MCF 10A (cell line): ENCODE results near the gene LRG1. TPM values are rescaled to one million over a fixed set of nuclear protein-coding genes. Genes with fewer than 3 reads are reported as not detected.

Experiments used
- Bru-seq: library from RNA; stranded (reverse); fragments of 400-500 nt; gene quantifications from one replicate; lab custom pipeline; 2021; lab: Mats Ljungman, UMichigan
- BruChase-seq, 2 experiments: library from RNA; stranded (reverse); fragments of 400-500 nt; gene quantifications; one replicate each; lab custom pipeline; 2021; lab: Mats Ljungman, UMichigan
- BruUV-seq: library from RNA; stranded (reverse); fragments of 400-500 nt; replicated peaks from 2 replicates; lab custom pipeline; 2021; lab: Mats Ljungman, UMichigan
- CTCF ChIA-PET: fragments of 300-600 bp; sonication (Branson Sonifier 250); formaldehyde crosslinking; extraction: SDS; loops from one replicate; lab custom pipeline; 2021; ENCODE audit warnings: antibody characterized with exemption, inconsistent platforms; lab: Yijun Ruan, JAX
- POLR2A ChIA-PET: fragments of 300-600, 350-650 bp; sonication (Branson Sonifier 250); formaldehyde crosslinking; extraction: SDS; loops from one replicate; lab custom pipeline; 2020; ENCODE audit warnings: antibody characterized with exemption, inconsistent platforms; lab: Yijun Ruan, JAX
- DNase-seq: peaks from one replicate; pipeline ENCODE4 v3.0.0-alpha.2; 2018; ENCODE audit not compliant: unreplicated experiment
- H3K27ac Mint-ChIP-seq: one replicate; pipeline ENCODE4 v1.8.0; 2022; ENCODE audit warnings: mild to moderate bottlenecking, low read depth, mixed read lengths; ENCODE audit not compliant: unreplicated experiment
- H3K27me3 Mint-ChIP-seq: one replicate; pipeline ENCODE4 v1.8.0; 2022; ENCODE audit warnings: mixed read lengths; ENCODE audit not compliant: insufficient read depth, unreplicated experiment
- H3K36me3 Mint-ChIP-seq: one replicate; pipeline ENCODE4 v1.8.0; 2022; ENCODE audit warnings: mild to moderate bottlenecking, moderate library complexity, mixed read lengths; ENCODE audit not compliant: insufficient read depth, unreplicated experiment
- H3K4me1 Mint-ChIP-seq: one replicate; pipeline ENCODE4 v1.8.0; 2022; ENCODE audit warnings: mixed read lengths; ENCODE audit not compliant: insufficient read depth, unreplicated experiment
- H3K4me3 Mint-ChIP-seq: one replicate; pipeline ENCODE4 v1.8.0; 2022; ENCODE audit warnings: mild to moderate bottlenecking, moderate library complexity, mixed read lengths; ENCODE audit not compliant: unreplicated experiment
- H3K9me3 Mint-ChIP-seq: one replicate; pipeline ENCODE4 v1.8.0; 2022; ENCODE audit warnings: mixed read lengths; ENCODE audit not compliant: unreplicated experiment
- intact Hi-C: fragments of 100-400 bp; cut with micrococcal nuclease; formaldehyde crosslinking; loops from 2 replicates; pipeline ENCODE4 v1.14.1; 2022
- long read RNA-seq: library from polyadenylated mRNA; stranded (forward); transcript quantifications from one replicate; pipeline ENCODE4 v2.0.0, GENCODE V29; 2022
- total RNA-seq: library from RNA; stranded (reverse); gene quantifications from 2 replicates; pipeline ENCODE4 v1.2.3, GENCODE V29; 2022
- TF ChIP-seq, protein P1 (sequence below): fragments of 200-600 bp; IDR thresholded peaks from one replicate; pipeline ENCODE4 v1.8.0; 2022; ENCODE audit warnings: antibody characterized with exemption, mild to moderate bottlenecking; ENCODE audit not compliant: unreplicated experiment

Gene LRG1, protein sequence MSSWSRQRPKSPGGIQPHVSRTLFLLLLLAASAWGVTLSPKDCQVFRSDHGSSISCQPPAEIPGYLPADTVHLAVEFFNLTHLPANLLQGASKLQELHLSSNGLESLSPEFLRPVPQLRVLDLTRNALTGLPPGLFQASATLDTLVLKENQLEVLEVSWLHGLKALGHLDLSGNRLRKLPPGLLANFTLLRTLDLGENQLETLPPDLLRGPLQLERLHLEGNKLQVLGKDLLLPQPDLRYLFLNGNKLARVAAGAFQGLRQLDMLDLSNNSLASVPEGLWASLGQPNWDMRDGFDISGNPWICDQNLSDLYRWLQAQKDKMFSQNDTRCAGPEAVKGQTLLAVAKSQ
- total RNA-seq: 0.33 and 0.56 TPM in 2 replicates
- Bru-seq, nascent RNA: percentile 24 among the genes with signal in this experiment
- percentile 37 among the genes with signal in this experiment for BruChase-seq, experiment 1, labeled RNA remaining after a 6-hour chase
- percentile 28 among the genes with signal in this experiment for BruChase-seq, experiment 2, labeled RNA remaining after a 2-hour chase
- long read RNA-seq: 0 reads

DNA sequence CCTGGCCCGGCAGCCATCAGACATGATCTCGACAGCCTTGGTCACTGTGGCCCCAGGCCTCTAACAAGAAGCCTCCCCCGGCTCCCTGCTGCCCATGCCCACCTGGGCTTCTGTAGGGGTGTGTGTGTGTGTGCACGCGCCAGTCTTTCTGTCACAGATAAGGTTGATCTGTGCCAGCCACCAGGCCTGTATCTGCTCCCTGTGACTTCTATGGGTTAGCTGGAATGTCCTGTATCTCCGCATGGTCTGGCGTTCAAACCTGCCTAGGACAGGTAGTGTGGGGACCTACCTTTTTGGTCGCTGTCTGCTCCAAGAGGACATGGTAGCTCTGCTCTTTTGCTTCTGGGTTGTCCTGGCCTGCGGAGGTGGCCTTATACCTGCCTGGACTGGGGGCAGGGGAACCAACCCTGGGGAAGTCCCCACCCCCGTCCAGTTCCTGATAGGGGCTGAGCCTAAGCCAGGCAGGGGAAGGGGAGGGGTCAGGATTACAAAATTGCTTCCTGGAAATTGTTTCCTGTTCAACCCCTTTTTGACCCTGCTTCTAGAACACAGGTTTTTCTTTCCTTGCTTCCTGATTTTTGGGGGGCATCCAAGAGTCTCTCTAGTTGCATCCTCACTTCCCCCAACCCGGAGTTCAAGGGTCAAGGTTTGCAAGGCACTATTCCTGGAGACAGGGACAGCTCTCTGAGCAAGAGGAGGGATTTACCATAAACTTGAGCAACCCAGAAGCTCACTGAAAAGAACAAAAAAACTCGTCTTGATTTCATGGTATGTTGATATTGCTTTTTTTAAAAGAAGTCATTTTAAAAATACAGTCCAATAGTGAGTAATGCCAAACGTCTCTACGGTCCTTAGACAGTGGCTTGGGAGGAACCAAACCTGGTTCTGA lies at the start of gene LRG1:
Gene LRG1 (minus strand): TSS at position 344 of the 889 bp plus-strand sequence. CDS start 23 bp downstream, at position 321.
- H3K4me1 Mint-ChIP-seq: no peaks in the 10 kb centered on the region
- H3K4me3 Mint-ChIP-seq: no peak within 1 kb of the TSS
- TF ChIP-seq, protein P1, sequence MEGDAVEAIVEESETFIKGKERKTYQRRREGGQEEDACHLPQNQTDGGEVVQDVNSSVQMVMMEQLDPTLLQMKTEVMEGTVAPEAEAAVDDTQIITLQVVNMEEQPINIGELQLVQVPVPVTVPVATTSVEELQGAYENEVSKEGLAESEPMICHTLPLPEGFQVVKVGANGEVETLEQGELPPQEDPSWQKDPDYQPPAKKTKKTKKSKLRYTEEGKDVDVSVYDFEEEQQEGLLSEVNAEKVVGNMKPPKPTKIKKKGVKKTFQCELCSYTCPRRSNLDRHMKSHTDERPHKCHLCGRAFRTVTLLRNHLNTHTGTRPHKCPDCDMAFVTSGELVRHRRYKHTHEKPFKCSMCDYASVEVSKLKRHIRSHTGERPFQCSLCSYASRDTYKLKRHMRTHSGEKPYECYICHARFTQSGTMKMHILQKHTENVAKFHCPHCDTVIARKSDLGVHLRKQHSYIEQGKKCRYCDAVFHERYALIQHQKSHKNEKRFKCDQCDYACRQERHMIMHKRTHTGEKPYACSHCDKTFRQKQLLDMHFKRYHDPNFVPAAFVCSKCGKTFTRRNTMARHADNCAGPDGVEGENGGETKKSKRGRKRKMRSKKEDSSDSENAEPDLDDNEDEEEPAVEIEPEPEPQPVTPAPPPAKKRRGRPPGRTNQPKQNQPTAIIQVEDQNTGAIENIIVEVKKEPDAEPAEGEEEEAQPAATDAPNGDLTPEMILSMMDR: no peak
- H3K27ac Mint-ChIP-seq: no peak within 1 kb of the TSS
- POLR2A ChIA-PET: interaction anchor here (0.8 to 0.9 kb wide), 2 partner anchors 11 to 23 kb away, joined by 3 to 6 read pairs; no protein-coding TSS in a partner anchor
- H3K9me3 Mint-ChIP-seq: no peaks in the 10 kb centered on the region
- intact Hi-C loops: no loop called here
- peak; percentile 69 for DNase-seq
- H3K36me3 Mint-ChIP-seq: peaks cover 6% of the 10 kb centered on the region
- no peaks in the 10 kb centered on the region for H3K27me3 Mint-ChIP-seq
- CTCF ChIA-PET: interaction anchor here (0.7 to 3.4 kb wide), 3 partner anchors 16 to 94 kb away, joined by 4 to 21 read pairs (median 5); no protein-coding TSS in a partner anchor
- BruUV-seq: no TSS peak

GRCh38 chr19:4588291-4588761 lies 48.5 kb upstream of the LRG1 start:
- H3K9me3 Mint-ChIP-seq: no peaks in the 10 kb centered on the region
- no peaks in the 10 kb centered on the region for H3K4me1 Mint-ChIP-seq
- no peak for DNase-seq
- TF ChIP-seq, protein P1: no peak
- no peak overlapping the region for H3K27ac Mint-ChIP-seq
- H3K36me3 Mint-ChIP-seq: no peaks in the 10 kb centered on the region
- H3K27me3 Mint-ChIP-seq: no peaks in the 10 kb centered on the region
- ChIA-PET POLR2A (no interaction called here), CTCF (interaction anchor here (0.7 to 2.5 kb wide), 3 partner anchors 46 to 264 kb away, joined by 3 to 7 read pairs (median 4); no protein-coding TSS in a partner anchor)
- BruUV-seq: no TSS peak
- intact Hi-C loops: no loop called here
- H3K4me3 Mint-ChIP-seq: no peak overlapping the region

DNA sequence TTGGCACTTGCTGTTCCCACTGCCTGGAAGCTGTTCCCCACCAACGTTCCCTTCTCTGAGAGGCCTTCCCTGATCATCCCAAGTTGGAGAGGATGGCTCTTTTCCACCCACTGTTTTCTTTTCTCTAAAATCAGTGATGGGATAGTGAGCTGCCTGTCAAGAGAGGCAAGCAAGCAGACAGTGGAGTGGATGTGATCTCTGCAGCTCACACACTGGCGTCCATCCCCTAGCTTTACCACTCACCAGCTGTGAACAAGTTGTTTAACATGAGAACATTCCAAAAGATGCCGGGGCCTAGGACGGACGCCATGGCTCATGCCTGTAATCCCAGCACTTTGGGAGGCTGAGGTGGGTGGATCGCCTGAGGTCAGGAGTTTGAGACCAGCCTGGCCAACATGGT lies 47.7 kb upstream of the LRG1 start:
- intact Hi-C loops: no loop called here
- ChIA-PET POLR2A (interaction anchor here (0.6 kb wide), 1 partner anchor 49 kb away, joined by 3 read pairs; no protein-coding TSS in a partner anchor), CTCF (interaction anchor here (0.6 to 1.0 kb wide), 3 partner anchors 22 to 164 kb away, joined by 3 read pairs; no protein-coding TSS in a partner anchor)
- peaks cover 3% of the 10 kb centered on the region for H3K27me3 Mint-ChIP-seq
- no TSS peak for BruUV-seq
- TF ChIP-seq, protein P1: no peak
- no peak for DNase-seq
- H3K9me3 Mint-ChIP-seq: no peaks in the 10 kb centered on the region
- no peaks in the 10 kb centered on the region for H3K36me3 Mint-ChIP-seq
- H3K4me1 Mint-ChIP-seq: peaks cover under 1% of the 10 kb centered on the region
- H3K27ac Mint-ChIP-seq: no peak overlapping the region
- H3K4me3 Mint-ChIP-seq: no peak overlapping the region
